IPS-15b (cell line): ENCODE results near the gene ATP6V0D1.
A peak's percentile ranks its signal among the peaks of the same experiment; 100 is the strongest.

Experiments
- H3K27me3 ChIP-seq: one replicate; pipeline ENCODE4 v1.6.1; 2013; ENCODE audit warnings: low read length; ENCODE audit not compliant: control insufficient read depth, insufficient read depth
- H3K36me3 ChIP-seq: one replicate; pipeline ENCODE4 v1.6.1; 2013; ENCODE audit warnings: low read length; ENCODE audit not compliant: control insufficient read depth, insufficient read depth
- H3K4me1 ChIP-seq: one replicate; pipeline ENCODE4 v1.6.1; 2013; ENCODE audit warnings: mild to moderate bottlenecking, low read length; ENCODE audit not compliant: control insufficient read depth, insufficient read depth
- H3K4me3 ChIP-seq: one replicate; pipeline ENCODE4 v1.5.1; 2013; ENCODE audit warnings: low read depth, low read length
- H3K9ac ChIP-seq: one replicate; pipeline ENCODE4 v1.6.1; 2013; ENCODE audit warnings: low read depth, mild to moderate bottlenecking, low read length
- H3K9me3 ChIP-seq: one replicate; pipeline ENCODE4 v1.6.1; 2013; ENCODE audit warnings: mild to moderate bottlenecking, low read length; ENCODE audit not compliant: control insufficient read depth, insufficient read depth

ATP6V0D1 gene

GRCh38 chr16:67438098-67438791 lies 42.7 kb downstream of the ATP6V0D1 start:
- peaks cover 3% of the 10 kb centered on the region for H3K4me1 ChIP-seq
- H3K27me3 ChIP-seq: no peaks in the 10 kb centered on the region
- H3K9me3 ChIP-seq: no peaks in the 10 kb centered on the region
- no peak overlapping the region for H3K4me3 ChIP-seq
- no peak overlapping the region for H3K9ac ChIP-seq
- H3K36me3 ChIP-seq: peaks cover 27% of the 10 kb centered on the region

GRCh38 chr16:67437513-67437912 lies 43.4 kb downstream of the ATP6V0D1 start:
- H3K36me3 ChIP-seq: peaks cover 22% of the 10 kb centered on the region
- H3K9ac ChIP-seq: no peak overlapping the region
- no peaks in the 10 kb centered on the region for H3K9me3 ChIP-seq
- no peaks in the 10 kb centered on the region for H3K27me3 ChIP-seq
- no peak overlapping the region for H3K4me3 ChIP-seq
- peaks cover 7% of the 10 kb centered on the region for H3K4me1 ChIP-seq

- H3K9me3 ChIP-seq: no peaks in the 10 kb centered on the region
- H3K9ac ChIP-seq: no peak overlapping the region
- peaks cover 18% of the 10 kb centered on the region for H3K36me3 ChIP-seq
- no peaks in the 10 kb centered on the region for H3K27me3 ChIP-seq
- peaks cover 10% of the 10 kb centered on the region for H3K4me1 ChIP-seq
- no peak overlapping the region for H3K4me3 ChIP-seq
Observed at GRCh38 chr16:67436640-67437193, 44.2 kb downstream of the ATP6V0D1 start.

- no peaks in the 10 kb centered on the region for H3K9me3 ChIP-seq
- H3K36me3 ChIP-seq: peaks cover 18% of the 10 kb centered on the region
- H3K4me3 ChIP-seq: no peak overlapping the region
- H3K4me1 ChIP-seq: peaks cover 10% of the 10 kb centered on the region
- H3K9ac ChIP-seq: no peak overlapping the region
- H3K27me3 ChIP-seq: no peaks in the 10 kb centered on the region
Observed at GRCh38 chr16:67435758-67436164, 45.2 kb downstream of the ATP6V0D1 start.

GRCh38 chr16:67433131-67433719 lies 47.7 kb downstream of the ATP6V0D1 start:
- peaks cover 14% of the 10 kb centered on the region for H3K4me1 ChIP-seq

GRCh38 chr16:67432506-67432890 lies 48.5 kb downstream of the ATP6V0D1 start:
- Histone ChIP-seq H3K4me1 (peaks cover 16% of the 10 kb centered on the region), H3K27me3 (peaks cover 19% of the 10 kb centered on the region), H3K4me3 (peak overlapping the region; percentile 50), H3K9ac (peak overlapping the region; percentile 76), H3K36me3 (peaks cover 9% of the 10 kb centered on the region), H3K9me3 (no peaks in the 10 kb centered on the region)

More at GRCh38 chr16:67433131-67433719, 47.7 kb downstream of the ATP6V0D1 start:
- Histone ChIP-seq H3K9ac (no peak overlapping the region), H3K27me3 (peaks cover 19% of the 10 kb centered on the region), H3K4me3 (peak overlapping the region; percentile 50), H3K36me3 (peaks cover 11% of the 10 kb centered on the region), H3K9me3 (no peaks in the 10 kb centered on the region)

GRCh38 chr16:67431775-67432505 lies 49.0 kb downstream of the ATP6V0D1 start:
- Histone ChIP-seq H3K27me3 (peaks cover 19% of the 10 kb centered on the region), H3K9me3 (no peaks in the 10 kb centered on the region), H3K4me3 (peak overlapping the region; percentile 81), H3K9ac (peak overlapping the region; percentile 76), H3K36me3 (peaks cover 3% of the 10 kb centered on the region), H3K4me1 (peaks cover 16% of the 10 kb centered on the region)

GRCh38 chr16:67430977-67431774 lies 49.8 kb downstream of the ATP6V0D1 start, which contains the start of gene HSD11B2:
Gene HSD11B2, plus strand, starts transcription at chr16:67431121. Its CDS starts 128 bp downstream, at chr16:67431249.
- H3K36me3 ChIP-seq: no peaks in the 10 kb centered on the region
- peaks cover 21% of the 10 kb centered on the region for H3K27me3 ChIP-seq
- peak within 1 kb of the TSS; percentile 81 for H3K4me3 ChIP-seq
- no peaks in the 10 kb centered on the region for H3K9me3 ChIP-seq
- H3K4me1 ChIP-seq: peaks cover 16% of the 10 kb centered on the region
- H3K9ac ChIP-seq: peak within 1 kb of the TSS; percentile 38

GRCh38 chr16:67430504-67430976 lies 50.4 kb downstream of the ATP6V0D1 start:
- peaks cover 21% of the 10 kb centered on the region for H3K27me3 ChIP-seq
- peaks cover 21% of the 10 kb centered on the region for H3K4me1 ChIP-seq
- no peaks in the 10 kb centered on the region for H3K36me3 ChIP-seq
- H3K9ac ChIP-seq: peak overlapping the region; percentile 4
- H3K9me3 ChIP-seq: no peaks in the 10 kb centered on the region
- peak overlapping the region; percentile 66 for H3K4me3 ChIP-seq

- peaks cover 27% of the 10 kb centered on the region for H3K4me1 ChIP-seq
- peaks cover 21% of the 10 kb centered on the region for H3K27me3 ChIP-seq
- no peaks in the 10 kb centered on the region for H3K9me3 ChIP-seq
- no peaks in the 10 kb centered on the region for H3K36me3 ChIP-seq
- H3K9ac ChIP-seq: peak overlapping the region; percentile 4
- H3K4me3 ChIP-seq: peak overlapping the region; percentile 66
Observed at GRCh38 chr16:67429799-67430503, 51.0 kb downstream of the ATP6V0D1 start.
